GF-D8 (cell line): Measurements from ENCODE around the gene FAM227A.

Experiments
- DNase-seq: peaks from one replicate; lab custom pipeline; 2025; lab: John Stamatoyannopoulos, UW

The FAM227A gene

GRCh38 chr22:38656256-38657044, at the start of gene FAM227A, which contains the start of gene CBY1:
Gene FAM227A, minus strand, starts transcription at chr22:38656392. Its CDS starts 6,224 bp downstream, at chr22:38650168.
Gene CBY1, plus strand, starts transcription at chr22:38656638. Its CDS starts 11,417 bp downstream, at chr22:38668055.
- peak; percentile 60 for DNase-seq

GRCh38 chr22:38705235-38706100, 49.3 kb upstream of the FAM227A start, which contains the start of gene GTPBP1:
Gene GTPBP1, plus strand, starts transcription at chr22:38705944. Its CDS starts 12 bp downstream, at chr22:38705956.
- DNase-seq = peak; percentile 100

DNA sequence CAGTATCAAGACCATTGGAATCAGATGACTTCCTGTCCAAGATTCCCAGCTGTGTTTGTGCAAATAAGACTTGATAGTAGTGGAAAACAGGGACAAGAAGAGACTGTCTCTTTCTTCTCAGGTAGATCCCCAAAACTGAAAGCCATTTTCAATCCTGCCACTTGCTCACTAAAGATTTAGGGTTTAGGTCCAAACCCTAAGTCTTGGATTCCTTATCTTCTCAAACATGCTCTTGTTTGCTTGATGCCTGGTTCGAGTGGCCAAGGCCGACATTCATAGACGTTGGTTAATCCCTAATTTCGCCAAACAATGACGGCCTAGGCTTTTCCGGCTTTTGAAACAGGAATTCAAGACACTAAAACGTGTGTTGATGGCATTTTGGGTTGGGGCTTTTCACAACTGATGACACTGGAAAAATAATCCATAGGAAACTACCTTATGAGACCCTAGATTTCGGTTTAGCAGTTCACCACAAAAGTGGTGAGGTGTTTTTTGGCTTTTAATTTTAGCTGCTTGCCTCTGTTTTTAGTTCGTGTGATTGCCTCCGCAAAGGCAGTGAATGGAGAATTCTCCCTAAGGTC, 48.6 kb upstream of the FAM227A start:
- DNase-seq = no peak

DNA sequence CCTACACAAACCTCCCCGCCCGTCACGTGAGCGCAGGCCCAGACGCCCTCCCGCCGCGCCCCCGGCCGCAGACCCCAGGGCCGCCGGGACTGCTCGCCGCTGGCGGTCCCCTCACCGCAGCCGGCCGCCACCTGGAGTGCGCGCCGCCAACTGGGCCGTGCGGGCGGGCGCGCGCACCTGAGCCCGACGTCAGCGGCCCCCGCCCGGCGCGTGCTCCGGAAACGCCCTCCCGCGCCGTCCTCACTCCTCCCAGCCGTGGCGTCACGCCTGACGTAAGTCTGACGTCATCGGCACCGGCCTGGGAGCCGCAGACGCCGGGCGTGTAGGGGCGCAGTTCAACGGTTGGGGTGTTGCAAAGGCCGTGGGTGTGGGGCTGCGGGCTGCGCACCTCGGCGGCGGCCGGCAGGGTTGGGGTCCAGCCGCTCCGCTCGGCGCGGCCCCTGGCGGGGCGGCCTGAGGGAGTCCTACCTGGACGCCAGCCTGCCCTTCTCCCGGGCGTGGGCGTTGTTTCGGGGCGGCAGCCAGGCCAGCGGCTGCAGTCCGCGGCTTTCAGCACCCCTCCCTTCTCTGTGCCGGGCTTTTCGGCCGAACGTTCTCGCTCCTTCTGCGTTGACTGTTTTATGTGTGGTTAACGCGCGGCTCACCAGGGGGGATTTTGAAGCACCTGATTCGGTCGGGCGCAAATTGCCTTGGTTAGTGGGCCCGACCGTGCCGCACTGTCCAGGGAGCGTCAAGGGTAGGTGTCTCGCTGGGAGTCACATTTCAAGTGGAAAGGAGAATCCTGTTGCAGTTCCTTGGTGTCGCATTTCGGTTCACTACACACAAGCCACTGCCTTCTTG, 44.8 kb upstream of the FAM227A start, which contains the start of gene JOSD1:
Gene JOSD1, minus strand, starts transcription at position 155 of the 840 bp plus-strand sequence. CDS start 956 bp downstream, outside the sequence.
- peak; percentile 56 for DNase-seq

- DNase-seq = no peak
These were observed 44.1 kb upstream of the FAM227A start for GRCh38 chr22:38700270-38700788.

DNA sequence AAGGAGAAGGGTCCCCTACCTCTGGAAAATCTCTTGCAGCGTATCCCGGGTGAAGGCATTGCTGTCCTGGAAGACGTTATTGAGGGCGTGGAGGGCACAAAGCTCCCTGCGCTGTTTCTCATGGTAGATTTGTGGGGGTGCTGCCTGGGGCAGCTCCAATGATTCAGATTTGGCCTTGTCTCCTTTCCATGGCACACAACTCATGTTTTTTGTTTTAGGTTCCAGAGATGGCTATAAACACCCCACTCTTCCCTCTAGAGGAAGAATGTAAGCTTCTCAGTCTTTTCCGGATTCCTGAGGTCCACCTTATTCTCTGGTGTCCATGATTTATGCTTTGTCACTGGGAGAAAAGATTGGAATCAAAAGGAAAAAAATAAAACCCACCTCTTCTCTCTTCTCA, 43.6 kb upstream of the FAM227A start:
- DNase-seq = no peak

- no peak for DNase-seq
These were observed 43.0 kb upstream of the FAM227A start for GRCh38 chr22:38699143-38699542.

GRCh38 chr22:38698407-38699094, 42.4 kb upstream of the FAM227A start:
- no peak for DNase-seq

DNA sequence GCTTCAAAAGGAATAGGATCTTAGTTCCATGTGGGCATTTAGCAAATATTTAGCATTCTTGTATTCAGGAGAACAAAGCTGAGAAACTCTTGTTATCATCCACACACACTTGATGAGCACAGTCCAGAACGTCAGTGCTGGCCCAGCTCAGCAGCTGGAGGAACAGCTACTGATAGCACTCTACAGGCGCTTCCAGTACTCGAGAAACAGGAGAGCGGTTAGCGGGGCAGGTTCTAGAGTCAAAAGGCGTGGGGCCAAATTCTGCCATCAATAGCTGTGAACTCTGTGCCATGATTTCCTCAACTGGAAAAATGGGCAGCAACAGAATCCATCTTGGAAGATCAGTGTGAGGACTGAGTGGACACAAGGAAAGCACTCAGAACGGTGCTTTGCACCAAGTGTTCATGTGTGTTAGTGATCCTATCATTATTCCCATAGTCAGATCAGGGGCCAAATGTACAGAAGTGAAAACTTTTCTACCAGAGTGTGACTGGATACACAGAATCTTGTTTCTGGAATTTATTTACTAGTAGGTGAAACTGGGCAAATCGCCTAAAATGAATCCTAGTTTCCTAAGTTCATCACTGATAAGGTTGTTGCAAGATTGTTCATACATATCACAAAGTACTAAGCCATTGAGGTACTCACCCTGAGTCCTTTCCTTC, 41.4 kb upstream of the FAM227A start:
- DNase-seq = no peak

- no peak for DNase-seq
These were observed 40.6 kb upstream of the FAM227A start for GRCh38 chr22:38696606-38697424.

GRCh38 chr22:38694940-38695339, 38.7 kb upstream of the FAM227A start:
- DNase-seq = no peak

DNA sequence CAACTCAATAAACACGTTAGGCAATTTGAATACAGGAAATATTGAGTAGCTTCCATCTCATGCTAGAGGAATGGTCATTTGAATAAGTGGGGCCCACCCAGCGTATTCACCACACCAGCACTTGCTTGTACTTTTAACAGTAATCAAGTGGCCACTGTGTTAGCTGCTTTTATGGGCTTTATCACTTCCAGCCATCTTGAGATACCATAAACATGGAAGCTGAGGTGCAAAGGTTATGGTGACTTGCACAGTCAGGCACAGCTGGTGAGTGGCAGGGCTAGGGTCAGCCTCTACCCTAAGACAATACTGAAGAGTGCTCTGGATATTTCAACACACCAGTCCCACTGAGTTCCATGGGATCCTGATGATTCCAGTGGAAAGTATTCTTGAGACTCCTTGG, 37.9 kb upstream of the FAM227A start:
- no peak for DNase-seq

DNA sequence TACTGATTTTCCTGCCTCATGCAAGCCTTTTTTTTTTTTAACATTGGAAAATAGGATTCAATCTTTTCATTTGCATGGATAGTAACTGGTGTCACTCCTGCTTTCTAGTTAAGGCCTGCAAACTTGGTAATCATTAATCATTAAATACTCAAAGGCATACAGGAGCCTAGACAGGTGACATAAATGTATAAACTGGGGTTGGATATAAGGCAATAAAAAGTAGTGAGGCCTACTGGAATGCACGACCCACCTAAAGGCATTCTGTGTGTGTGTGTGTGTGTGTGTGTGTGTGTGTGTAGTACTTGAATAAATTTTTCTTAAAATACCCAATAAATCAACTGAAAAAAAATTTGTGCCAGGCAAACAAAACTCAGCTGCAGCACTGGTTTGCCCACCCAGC, 33.5 kb upstream of the FAM227A start:
- DNase-seq = no peak

DNA sequence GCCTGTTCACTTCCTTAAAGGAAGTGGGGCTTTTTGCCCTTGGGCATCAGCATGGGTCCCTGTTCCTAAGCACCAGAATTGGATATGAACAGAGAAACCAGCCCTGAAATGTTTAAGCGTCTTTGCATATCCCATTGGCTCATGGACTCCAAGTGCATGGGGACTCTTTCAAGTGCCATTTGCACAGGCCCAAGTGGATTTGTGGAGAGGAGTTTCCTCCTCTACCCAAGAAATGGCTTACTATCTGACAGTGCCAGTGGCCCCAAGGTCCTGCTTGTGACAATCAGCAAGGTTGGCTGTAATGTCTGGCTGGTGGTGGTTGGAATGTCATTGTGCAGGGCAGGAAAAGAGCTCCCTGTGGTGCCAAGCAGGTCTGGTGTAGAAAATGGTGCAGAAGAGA, 29.6 kb upstream of the FAM227A start:
- no peak for DNase-seq

DNA sequence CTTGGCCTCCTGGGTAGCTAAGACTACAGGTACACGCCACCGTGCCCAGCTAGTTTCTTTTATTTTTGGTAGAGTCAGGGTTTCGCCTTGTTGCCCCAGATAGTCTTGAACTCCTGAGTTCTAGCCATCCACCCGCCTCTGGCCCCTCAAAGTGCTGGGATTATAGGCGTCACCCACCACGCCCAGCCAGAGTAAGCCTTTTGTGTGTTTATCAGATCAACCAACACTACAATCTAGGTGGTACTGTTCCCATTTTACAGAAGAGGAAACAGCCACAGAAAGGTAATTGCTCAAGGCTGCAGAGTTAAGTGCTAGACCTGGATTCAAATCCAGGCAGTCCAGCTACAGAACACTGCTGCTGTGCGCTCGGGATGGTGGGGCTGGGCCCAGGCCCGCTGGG, 28.7 kb upstream of the FAM227A start:
- no peak for DNase-seq

GRCh38 chr22:38681582-38682335, 25.6 kb upstream of the FAM227A start, which contains the start of gene TOMM22:
Gene TOMM22, plus strand, starts transcription at chr22:38681957. Its CDS starts 22 bp downstream, at chr22:38681979.
- DNase-seq = peak; percentile 47

GRCh38 chr22:38675833-38676232, 19.6 kb upstream of the FAM227A start:
- no peak for DNase-seq

DNA sequence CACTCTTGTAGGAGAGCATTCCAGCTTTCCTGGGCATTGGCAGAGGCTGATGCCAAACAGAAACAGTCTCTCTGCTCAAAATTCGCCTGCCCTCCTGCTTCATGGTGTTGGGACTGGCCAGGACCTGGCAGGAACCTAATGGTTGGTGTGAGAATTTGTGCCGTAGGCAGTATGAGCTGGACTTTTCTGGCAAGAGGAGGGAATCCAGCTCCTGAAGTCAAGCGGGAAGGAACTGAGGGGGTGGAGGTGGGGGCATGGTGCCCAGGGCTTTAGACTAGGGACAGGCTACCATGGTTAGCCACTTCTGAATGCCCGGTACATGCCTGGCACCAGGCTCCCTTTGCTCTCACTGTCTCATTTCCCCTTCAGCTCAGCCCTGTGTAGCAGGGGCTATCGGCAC, 18.7 kb upstream of the FAM227A start:
- DNase-seq = no peak
